GM12872 (cell line): ENCODE data around the gene C2CD3.

ENCODE experiments used
- CTCF ChIP-seq: IDR thresholded peaks from 3 replicates; pipeline ENCODE4 v1.5.1; 2011; ENCODE audit warnings: low read depth, mild to moderate bottlenecking, low read length, moderate library complexity; ENCODE audit not compliant: insufficient read depth

Gene C2CD3

DNA sequence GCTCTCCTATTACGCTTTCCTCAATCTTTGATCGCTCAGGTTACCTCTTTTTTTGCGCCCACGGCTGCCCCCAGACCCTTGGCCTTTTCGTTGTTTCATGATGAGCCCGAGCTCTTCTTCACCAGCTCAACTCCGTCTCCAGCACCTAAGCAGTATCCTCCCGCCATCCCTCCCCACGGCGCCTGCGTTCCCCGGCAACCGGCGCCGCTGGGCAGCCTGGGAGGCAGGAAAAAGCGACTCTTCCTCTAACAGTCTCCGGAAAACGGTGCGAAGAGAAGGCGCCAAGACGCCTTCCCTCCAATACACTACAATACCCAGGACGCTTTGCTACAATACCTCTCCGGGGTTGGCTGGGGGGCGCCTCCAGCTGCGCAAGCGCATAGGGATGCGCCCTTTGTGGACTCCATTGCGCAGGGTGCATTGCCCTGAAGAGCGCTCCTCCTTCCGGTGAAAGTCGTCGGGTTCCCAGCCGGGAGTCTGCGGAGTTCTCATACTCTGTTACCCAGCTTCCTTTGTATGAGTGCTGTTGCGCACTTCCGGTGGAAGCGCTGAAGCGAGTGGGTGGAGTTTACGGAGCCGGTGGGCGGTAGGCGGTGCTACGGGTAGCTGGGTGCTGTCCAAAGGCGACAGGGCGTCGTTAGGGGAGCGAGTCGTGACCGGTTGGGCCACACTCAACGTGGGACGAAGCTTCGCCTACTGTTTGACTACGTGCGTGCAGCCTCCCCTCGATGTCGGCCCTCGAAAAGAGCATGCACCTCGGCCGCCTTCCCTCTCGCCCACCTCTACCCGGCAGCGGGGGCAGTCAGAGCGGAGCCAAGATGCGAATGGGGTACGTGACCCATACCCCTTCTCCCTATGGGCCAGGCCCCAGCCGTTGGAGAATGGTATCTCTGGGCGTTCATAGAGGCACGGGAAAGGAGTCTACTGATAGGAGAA lies at the start of gene C2CD3, which contains the start of gene PPME1:
TSS of gene C2CD3 (minus strand) at position 309 of the 936 bp plus-strand sequence. CDS start at position 99, 210 bp downstream.
TSS of gene PPME1 (plus strand) at position 596 of the 936 bp plus-strand sequence. CDS start at position 729, 133 bp downstream.
- no peak; the same call in 2 of the 3 replicates for TF ChIP-seq CTCF

DNA sequence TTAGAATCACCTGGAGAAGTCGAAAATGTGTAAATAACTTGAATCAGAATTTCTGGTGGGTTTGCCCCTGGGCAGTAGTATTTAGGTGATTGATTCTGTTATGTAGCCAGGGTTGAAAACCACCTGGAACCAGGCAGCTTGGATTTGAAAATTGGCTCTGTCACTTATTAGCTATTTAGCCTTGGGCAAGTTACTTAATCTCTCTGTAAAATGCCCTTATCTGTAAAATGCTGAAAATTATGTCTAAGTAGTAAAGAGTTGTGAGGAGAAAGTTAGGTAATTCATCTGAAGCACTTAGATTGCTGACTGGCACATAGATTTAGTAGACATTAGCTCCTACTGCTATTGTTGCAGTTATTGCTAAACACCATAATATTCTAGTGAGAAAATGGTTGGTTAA lies 49.6 kb upstream of the C2CD3 start:
- no peak for TF ChIP-seq CTCF

- TF ChIP-seq CTCF = no peak
Observed at GRCh38 chr11:74212533-74212932, 41.7 kb upstream of the C2CD3 start.

GRCh38 chr11:74208507-74208906 lies 37.7 kb upstream of the C2CD3 start:
- TF ChIP-seq CTCF = no peak

- TF ChIP-seq CTCF = no peak
Observed at GRCh38 chr11:74206746-74207145, 35.9 kb upstream of the C2CD3 start.

GRCh38 chr11:74205181-74205580 lies 34.4 kb upstream of the C2CD3 start:
- no peak for TF ChIP-seq CTCF

GRCh38 chr11:74204701-74205100 lies 33.9 kb upstream of the C2CD3 start:
- no peak for TF ChIP-seq CTCF
